Measurements from ENCODE around the gene TRAPPC3. TPM values are rescaled to one million over a fixed set of nuclear protein-coding genes. Genes with fewer than 3 reads are reported as not detected.
A peak's percentile ranks its signal among the peaks of the same experiment; 100 is the strongest.

The TRAPPC3 gene
- total RNA-seq, 4 donors from 2014 or later: 101 to 156 (median 148) TPM

GRCh38 chr1:36150296-36151133 is 1.2 kb upstream of the TRAPPC3 start:
- TF ChIP-seq CTCF (IDR thresholded peaks at IDR 0.05) (no peak), POLR2A (IDR thresholded peaks at IDR 0.05) (peak in 1 of 2 donors; percentile 96)
- peak; percentile 98 for DNase-seq
- WGBS, 2 donors: 3 to 23% methylated on average over 6 to 10 of the region's 12 CpGs
- peak overlapping the region; percentile 94 to 100 (median 100) for H3K27ac ChIP-seq
- no peak overlapping the region for H3K4me3 ChIP-seq (replicated peaks in 1 of 3)
- H3K4me1 ChIP-seq: peaks cover 44 to 51% of the 10 kb centered on the region in 2 donors
- intact Hi-C loops (cut with DNase I): loop anchor here (5.0 kb wide), 2 partner anchors 37 to 137 kb away; no protein-coding TSS in a partner anchor
- H3K27me3 ChIP-seq: no peaks in the 10 kb centered on the region
- no peaks in the 10 kb centered on the region for H3K9me3 ChIP-seq
- H3K36me3 ChIP-seq: no peaks in the 10 kb centered on the region

- H3K27me3 ChIP-seq: no peaks in the 10 kb centered on the region
- intact Hi-C loops (cut with DNase I): loop anchor here (5.0 kb wide), 2 partner anchors 37 to 137 kb away; no protein-coding TSS in a partner anchor
- peaks cover 38 to 50% of the 10 kb centered on the region in 2 donors for H3K4me1 ChIP-seq
- no peak for TF ChIP-seq CTCF (IDR thresholded peaks at IDR 0.05)
- TF ChIP-seq POLR2A (IDR thresholded peaks at IDR 0.05): no peak
- H3K36me3 ChIP-seq: no peaks in the 10 kb centered on the region
- 43 to 46% methylated on average over 6 of the region's 6 CpGs for WGBS, 2 donors
- peak overlapping the region; percentile 94 to 100 (median 100) for H3K27ac ChIP-seq
- H3K4me3 ChIP-seq (replicated peaks in 1 of 3): no peak overlapping the region
- DNase-seq: no peak
- H3K9me3 ChIP-seq: no peaks in the 10 kb centered on the region
Observed at GRCh38 chr1:36149973-36150295, 648 bp upstream of the TRAPPC3 start.

GRCh38 chr1:36148821-36149236 is 457 bp downstream of the TRAPPC3 start:
- intact Hi-C loops (cut with DNase I): no loop called here
- H3K36me3 ChIP-seq: no peaks in the 10 kb centered on the region
- H3K4me1 ChIP-seq: peaks cover 41 to 55% of the 10 kb centered on the region in 2 donors
- peak overlapping the region; percentile 85 to 100 (median 100) for H3K27ac ChIP-seq
- peak overlapping the region; percentile 50 to 73 (median 60) for H3K4me3 ChIP-seq (replicated peaks in 1 of 3)
- H3K9me3 ChIP-seq: no peaks in the 10 kb centered on the region
- H3K27me3 ChIP-seq: no peaks in the 10 kb centered on the region
- no peak for DNase-seq
- 3 to 6% methylated on average over 15 to 16 of the region's 16 CpGs for WGBS, 2 donors
- TF ChIP-seq CTCF (IDR thresholded peaks at IDR 0.05): no peak
- TF ChIP-seq POLR2A (IDR thresholded peaks at IDR 0.05): no peak

GRCh38 chr1:36144413-36144812 is 4.9 kb downstream of the TRAPPC3 start:
- no peak for DNase-seq
- TF ChIP-seq POLR2A (IDR thresholded peaks at IDR 0.05): no peak
- TF ChIP-seq CTCF (IDR thresholded peaks at IDR 0.05): no peak
- Histone ChIP-seq H3K36me3 (no peaks in the 10 kb centered on the region), H3K4me1 (peaks cover 43 to 66% of the 10 kb centered on the region in 2 donors), H3K27ac (peak overlapping the region; percentile 86 to 96 (median 93)), H3K27me3 (no peaks in the 10 kb centered on the region), H3K9me3 (no peaks in the 10 kb centered on the region), H3K4me3 (replicated peaks in 1 of 3) (no peak overlapping the region)
- intact Hi-C loops (cut with DNase I): no loop called here
- WGBS, 2 donors: 84 to 97% methylated on average over 2 of the region's 2 CpGs

GRCh38 chr1:36143424-36143823 is 5.9 kb downstream of the TRAPPC3 start:
- no peak for DNase-seq
- no peak for TF ChIP-seq CTCF (IDR thresholded peaks at IDR 0.05)
- no peak for TF ChIP-seq POLR2A (IDR thresholded peaks at IDR 0.05)
- H3K4me1 ChIP-seq: peaks cover 39 to 64% of the 10 kb centered on the region in 2 donors
- H3K27ac ChIP-seq: peak overlapping the region; percentile 86 to 96 (median 93)
- intact Hi-C loops (cut with DNase I): no loop called here
- no peaks in the 10 kb centered on the region for H3K9me3 ChIP-seq
- H3K36me3 ChIP-seq: peaks cover 0 to 5% of the 10 kb centered on the region in 2 donors
- H3K4me3 ChIP-seq (replicated peaks in 1 of 3): no peak overlapping the region
- 87 to 91% methylated on average over 4 of the region's 4 CpGs for WGBS, 2 donors
- H3K27me3 ChIP-seq: no peaks in the 10 kb centered on the region
